HCT116 (cell line): ENCODE measurements around the gene MYOG. TPM values are rescaled to one million over a fixed set of nuclear protein-coding genes. Genes with fewer than 3 reads are reported as not detected.

ENCODE experiments used
- ATAC-seq: fragments of 200-7000 bp; cut with Tn5 transposase; 2 replicates; pipeline ENCODE4 v1.9.1; 2020; ENCODE audit warnings: mild to moderate bottlenecking, moderate library complexity
- BruUV-seq: library from RNA; stranded (reverse); fragments of 400-500 nt; replicated peaks from 2 replicates; lab custom pipeline; 2021; lab: Mats Ljungman, UMichigan
- CTCF ChIA-PET: fragments of 300-600 bp; sonication (Branson Sonifier 250); formaldehyde crosslinking; loops from one replicate; lab custom pipeline; 2021; ENCODE audit warnings: antibody characterized with exemption; lab: Charles Lee
- POLR2A ChIA-PET: fragments of 300-600, 350-600 bp; sonication (Branson Sonifier 250); formaldehyde crosslinking; loops from one replicate; lab custom pipeline; 2021; ENCODE audit warnings: antibody characterized with exemption; lab: Charles Lee
- RAD21 ChIA-PET, 2 experiments: fragments of 300-600 bp; sonication (Branson Sonifier 250); formaldehyde crosslinking; loops; one replicate each; lab custom pipeline; 2023; ENCODE audit warnings: low total read pairs in 2 of 2; ENCODE audit not compliant: uncharacterized antibody in 2 of 2, unreplicated experiment in 2 of 2, low non-redundant PET in 1 of 2; lab: Charles Lee
- DNase-seq: peaks from one replicate; pipeline ENCODE4 v3.0.0-alpha.2; 2010; ENCODE audit warnings: low read depth, low spot score
- H2AFZ ChIP-seq: fragments of 200-600 bp; shearing (Covaris generic), sonication (generic); 2 replicates; pipeline ENCODE4 v1.6.1; 2017; ENCODE audit warnings: low read depth, mixed run types, mixed read lengths, antibody characterized with exemption, low read length; ENCODE audit not compliant: poor library complexity, severe bottlenecking
- H3K27ac ChIP-seq: 2 replicates; pipeline ENCODE4 v1.5.1; 2012; ENCODE audit warnings: low read depth, low read length
- H3K27me3 ChIP-seq: fragments of 200-600 bp; sonication (generic); 2 replicates; pipeline ENCODE4 v1.6.1; 2016; ENCODE audit warnings: mixed run types, low read length, mixed read lengths; ENCODE audit not compliant: insufficient read depth
- H3K36me3 ChIP-seq, 2 experiments: fragments of 200-500 bp in 1 of 2; fragments of 200-600 bp in 1 of 2; sonication (Bioruptor generic) in 1 of 2; sonication (generic) in 1 of 2; 2 replicates each; pipeline versions ENCODE4 v1.5.1 to v1.6.1; 2014 to 2016; ENCODE audit warnings: low read length in 2 of 2, inconsistent platforms in 1 of 2, mixed read lengths in 1 of 2, mixed run types in 1 of 2; ENCODE audit not compliant: insufficient read depth in 2 of 2, control insufficient read depth in 1 of 2
- H3K4me1 ChIP-seq, 2 experiments: fragments of 200-600 bp in 1 of 2; sonication (generic) in 1 of 2; 2 replicates each; pipeline versions ENCODE4 v1.5.1 to v1.6.1; 2012 to 2017; ENCODE audit warnings: low read length in 2 of 2, inconsistent platforms in 1 of 2, mild to moderate bottlenecking in 1 of 2, mixed read lengths in 1 of 2, mixed run types in 1 of 2, moderate library complexity in 1 of 2; ENCODE audit not compliant: insufficient read depth in 2 of 2, control insufficient read depth in 1 of 2
- H3K4me2 ChIP-seq: fragments of 200-600 bp; sonication (generic); 2 replicates; pipeline ENCODE4 v1.6.1; 2017; ENCODE audit warnings: mixed run types, low read length, mixed read lengths
- H3K4me3 ChIP-seq, 2 experiments: fragments of 200-600 bp in 1 of 2; sonication (generic) in 1 of 2; replicated peaks in 1 of 2; 2 replicates each; pipeline ENCODE4 v1.5.1; 2011 to 2016; ENCODE audit warnings: low read length in 2 of 2, control low read depth in 1 of 2, low read depth in 1 of 2, mild to moderate bottlenecking in 1 of 2, mixed read lengths in 1 of 2, mixed run types in 1 of 2
- H3K79me2 ChIP-seq: fragments of 200-600 bp; sonication (generic); 2 replicates; pipeline ENCODE4 v1.6.1; 2017; ENCODE audit warnings: mild to moderate bottlenecking, mixed run types, low read length, moderate library complexity, mixed read lengths; ENCODE audit not compliant: insufficient read depth
- H3K9ac ChIP-seq: fragments of 200-600 bp; sonication (generic); 2 replicates; pipeline ENCODE4 v1.6.1; 2016; ENCODE audit warnings: low read length, mixed read lengths
- H3K9me2 ChIP-seq: fragments of 200-600 bp; sonication (generic), shearing (Covaris generic); 2 replicates; pipeline ENCODE4 v1.6.1; 2017; ENCODE audit warnings: mixed run types, mild to moderate bottlenecking, moderate library complexity; ENCODE audit not compliant: insufficient read depth
- H3K9me3 ChIP-seq, 2 experiments: fragments of 200-500 bp in 1 of 2; fragments of 200-600 bp in 1 of 2; sonication (Bioruptor generic) in 1 of 2; sonication (generic) in 1 of 2; 2 replicates each; pipeline ENCODE4 v1.6.1; 2014 to 2017; ENCODE audit warnings: low read length in 2 of 2, mixed read lengths in 2 of 2, inconsistent platforms in 1 of 2, low read depth in 1 of 2, mild to moderate bottlenecking in 1 of 2, mixed run types in 1 of 2, moderate library complexity in 1 of 2; ENCODE audit not compliant: control insufficient read depth in 1 of 2, insufficient read depth in 1 of 2
- H4K20me1 ChIP-seq: fragments of 200-600 bp; sonication (generic), shearing (Covaris generic); 2 replicates; pipeline ENCODE4 v1.6.1; 2017; ENCODE audit warnings: mixed run types, mild to moderate bottlenecking, moderate library complexity; ENCODE audit not compliant: insufficient read depth
- CBX3 ChIP-seq: IDR thresholded peaks from 2 replicates; pipeline ENCODE4 v1.6.1; 2012; ENCODE audit warnings: low read depth
- CEBPB ChIP-seq: IDR thresholded peaks from 2 replicates; pipeline ENCODE4 v1.6.1; 2012; ENCODE audit warnings: low read depth
- EGR1 ChIP-seq: IDR thresholded peaks from 2 replicates; pipeline ENCODE4 v1.6.1; 2012; ENCODE audit warnings: low read depth
- ELF1 ChIP-seq: IDR thresholded peaks from 2 replicates; pipeline ENCODE4 v1.6.1; 2012; ENCODE audit warnings: low read depth, borderline replicate concordance
- EZH2 ChIP-seq: fragments of 200-600 bp; sonication (generic); IDR thresholded peaks from 2 replicates; pipeline ENCODE4 v1.6.1; 2017; ENCODE audit warnings: antibody characterized with exemption, mixed run types
- EZH2phosphoT487 ChIP-seq: fragments of 200-600 bp; IDR thresholded peaks from 2 replicates; pipeline ENCODE4 v1.6.1; 2018; ENCODE audit warnings: antibody characterized with exemption, borderline replicate concordance
- FOSL1 ChIP-seq: IDR thresholded peaks from 2 replicates; pipeline ENCODE4 v1.6.1; 2012; ENCODE audit warnings: low read depth
- JUND ChIP-seq: IDR thresholded peaks from 2 replicates; pipeline ENCODE4 v1.6.1; 2012
- POLR2A ChIP-seq: IDR thresholded peaks from 2 replicates; pipeline ENCODE4 v1.7.0; 2011; ENCODE audit warnings: borderline replicate concordance; ENCODE audit not compliant: insufficient read depth, insufficient read length; ENCODE audit errors: extremely low read depth
- POLR2AphosphoS5 ChIP-seq: IDR thresholded peaks from 2 replicates; pipeline ENCODE4 v1.6.1; 2011; ENCODE audit warnings: mild to moderate bottlenecking, low read depth, low read length, moderate library complexity
- RAD21 ChIP-seq: IDR thresholded peaks from 2 replicates; pipeline ENCODE4 v1.6.1; 2012; ENCODE audit warnings: low read depth, mild to moderate bottlenecking
- SP1 ChIP-seq: IDR thresholded peaks from 2 replicates; pipeline ENCODE4 v1.6.1; 2012; ENCODE audit warnings: low read depth
- SRF ChIP-seq: IDR thresholded peaks from 2 replicates; pipeline ENCODE4 v1.6.1; 2012; ENCODE audit warnings: low read depth
- YY1 ChIP-seq: IDR thresholded peaks from 2 replicates; pipeline ENCODE4 v1.6.1; 2011; ENCODE audit warnings: low read length, low read depth, moderate library complexity, mild to moderate bottlenecking; ENCODE audit not compliant: insufficient replicate concordance; ENCODE audit errors: extremely low read depth
- ZFX ChIP-seq: fragments of 450-650 bp; IDR thresholded peaks from 2 replicates; pipeline ENCODE4 v1.6.1; 2017
- intact Hi-C: fragments of 100-400 bp; cut with micrococcal nuclease; formaldehyde crosslinking; loops from 2 replicates; pipeline ENCODE4 v1.10.0; 2022
- total RNA-seq: library from RNA; stranded (reverse); gene quantifications from one replicate; pipeline ENCODE4 v1.2.1, GENCODE V29; 2021; ENCODE audit not compliant: unreplicated experiment
- TF ChIP-seq, protein P1 (sequence below): IDR thresholded peaks from 2 replicates; pipeline ENCODE4 v1.6.1; 2012
- TF ChIP-seq, protein P2 (sequence below): IDR thresholded peaks from 2 replicates; pipeline ENCODE4 v1.6.1; 2012; ENCODE audit warnings: low read depth
- TF ChIP-seq, protein P3 (sequence below): IDR thresholded peaks from 2 replicates; pipeline ENCODE4 v1.6.1; 2012

The MYOG gene
- total RNA-seq, 1 experiment from 2014 or later = not detected

DNA sequence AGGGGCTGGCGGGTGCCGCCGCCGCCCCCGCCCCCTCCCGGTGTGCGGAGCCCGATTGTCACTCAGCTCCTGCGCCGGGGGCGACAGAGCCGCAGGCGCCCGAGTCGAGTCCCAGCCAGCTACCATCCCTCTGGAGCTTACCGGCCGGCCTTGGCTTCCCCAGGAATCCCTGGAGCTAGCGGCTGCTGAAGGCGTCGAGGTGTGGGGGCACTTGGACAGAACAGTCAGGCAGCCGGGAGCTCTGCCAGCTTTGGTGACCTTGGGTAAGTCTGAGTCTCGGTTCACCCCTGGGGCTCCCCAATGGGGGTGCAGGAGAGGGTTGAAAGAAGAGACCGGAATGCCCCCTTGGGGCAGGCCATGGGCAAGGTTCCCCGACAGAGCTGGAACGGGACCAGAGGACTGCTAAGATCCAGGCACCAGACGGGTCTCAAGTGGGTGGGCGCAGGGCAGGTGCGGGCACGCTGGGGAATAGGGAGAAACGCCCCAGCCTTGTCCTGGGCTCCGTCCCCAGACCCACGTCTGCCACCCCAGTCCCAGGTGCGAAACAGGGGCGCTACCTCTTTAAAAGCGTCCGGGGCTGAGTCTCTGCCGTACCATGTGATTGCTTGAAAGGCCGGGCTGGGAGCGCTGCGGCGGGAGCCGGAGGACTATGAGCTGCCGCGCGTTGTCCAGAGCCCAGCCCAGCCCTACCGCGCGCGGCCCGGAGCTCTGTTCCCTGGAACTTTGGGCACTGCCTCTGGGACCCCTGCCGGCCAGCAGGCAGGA is 42.0 kb upstream of the MYOG start, which contains the start of gene ADORA1 (continued):
- TF ChIP-seq EZH2phosphoT487 = no peak
- TF ChIP-seq ZFX = no peak
- TF ChIP-seq POLR2AphosphoS5 = peak; percentile 51
- TF ChIP-seq POLR2A = no peak
- TF ChIP-seq SRF = no peak
- no peak for TF ChIP-seq CBX3
- no peak for TF ChIP-seq EGR1
- TF ChIP-seq EZH2 = no peak
- no peak for TF ChIP-seq YY1
- TF ChIP-seq ELF1 = no peak
- TF ChIP-seq, all 23 proteins: peak for 4

DNA sequence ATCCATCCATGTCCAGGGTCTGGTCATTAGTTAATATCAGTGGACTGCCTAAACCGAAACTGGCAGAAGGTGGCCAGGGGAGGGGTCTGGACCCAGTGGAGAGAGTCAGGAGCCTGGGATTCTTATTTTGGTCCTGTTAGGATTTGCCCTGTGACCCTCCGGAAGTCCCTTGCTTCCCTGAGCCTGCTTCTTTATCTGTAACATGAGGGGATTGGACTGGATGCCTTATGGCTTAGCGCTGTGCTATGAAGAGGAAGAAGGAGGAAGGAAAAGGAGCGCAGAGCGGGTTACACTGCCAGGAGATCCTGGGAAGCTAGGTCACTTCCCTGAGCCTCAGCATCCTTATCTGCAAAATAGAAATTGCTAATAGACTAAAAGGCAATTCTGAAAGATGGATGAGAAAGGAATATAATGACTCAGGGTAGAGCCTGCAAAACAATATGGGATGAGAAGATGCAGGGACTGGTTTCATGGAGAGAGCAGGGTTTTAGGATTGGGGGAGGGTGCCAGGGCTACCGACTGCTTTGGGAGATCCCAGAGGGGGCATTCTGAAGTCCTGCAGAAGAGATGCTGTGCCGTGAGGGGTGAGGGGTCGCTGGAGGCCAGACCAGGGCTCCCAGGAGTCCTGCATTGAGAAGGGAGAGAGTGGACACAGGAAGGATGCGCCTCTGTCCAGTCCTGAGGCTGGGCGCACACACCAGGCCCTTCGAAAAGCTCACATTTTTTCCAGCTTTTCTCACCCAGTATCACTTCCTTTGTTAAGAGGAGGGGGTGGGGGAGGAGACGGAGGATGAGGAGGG is 41.3 kb upstream of the MYOG start:
- intact Hi-C loops = no loop called here
- no peak for DNase-seq
- H3K4me1 ChIP-seq = peaks cover 25 to 58% of the 10 kb centered on the region in 2 experiments; a peak in 3 of 4 replicates
- no peaks in the 10 kb centered on the region for H3K79me2 ChIP-seq
- ChIA-PET RAD21 (interaction anchor here (0.7 to 1.7 kb wide), 6 partner anchors 9 to 94 kb away, joined by 3 to 9 read pairs (median 4); no protein-coding TSS in a partner anchor), POLR2A (no interaction called here), CTCF (interaction anchor here (0.9 to 4.5 kb wide), 15 partner anchors 9 to 140 kb away, joined by 3 to 58 read pairs (median 4); no protein-coding TSS in a partner anchor)
- H3K9ac ChIP-seq = peak overlapping the region; percentile 60; the same call in 1 of the 2 replicates
- no peaks in the 10 kb centered on the region for H3K36me3 ChIP-seq
- H3K27ac ChIP-seq = no peak overlapping the region; the same call in 1 of the 2 replicates
- H3K9me2 ChIP-seq = no peaks in the 10 kb centered on the region
- no TSS peak for BruUV-seq
- no peaks in the 10 kb centered on the region for H4K20me1 ChIP-seq
- peak overlapping the region; percentile 94 for H2AFZ ChIP-seq
- H3K27me3 ChIP-seq = peaks cover 7% of the 10 kb centered on the region; the same call in 1 of the 2 replicates
- H3K4me2 ChIP-seq = peak overlapping the region; percentile 95
- peak overlapping the region; percentile 56 to 64 for H3K4me3 ChIP-seq
- H3K9me3 ChIP-seq = no peaks in the 10 kb centered on the region
- ATAC-seq = peak; percentile 3; the same call in 1 of the 2 replicates
- no peak for TF ChIP-seq POLR2AphosphoS5
- no peak for TF ChIP-seq CBX3
- TF ChIP-seq RAD21 = no peak
- no peak for TF ChIP-seq YY1
- TF ChIP-seq, protein P1, sequence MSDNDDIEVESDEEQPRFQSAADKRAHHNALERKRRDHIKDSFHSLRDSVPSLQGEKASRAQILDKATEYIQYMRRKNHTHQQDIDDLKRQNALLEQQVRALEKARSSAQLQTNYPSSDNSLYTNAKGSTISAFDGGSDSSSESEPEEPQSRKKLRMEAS = no peak
- TF ChIP-seq, protein P2, sequence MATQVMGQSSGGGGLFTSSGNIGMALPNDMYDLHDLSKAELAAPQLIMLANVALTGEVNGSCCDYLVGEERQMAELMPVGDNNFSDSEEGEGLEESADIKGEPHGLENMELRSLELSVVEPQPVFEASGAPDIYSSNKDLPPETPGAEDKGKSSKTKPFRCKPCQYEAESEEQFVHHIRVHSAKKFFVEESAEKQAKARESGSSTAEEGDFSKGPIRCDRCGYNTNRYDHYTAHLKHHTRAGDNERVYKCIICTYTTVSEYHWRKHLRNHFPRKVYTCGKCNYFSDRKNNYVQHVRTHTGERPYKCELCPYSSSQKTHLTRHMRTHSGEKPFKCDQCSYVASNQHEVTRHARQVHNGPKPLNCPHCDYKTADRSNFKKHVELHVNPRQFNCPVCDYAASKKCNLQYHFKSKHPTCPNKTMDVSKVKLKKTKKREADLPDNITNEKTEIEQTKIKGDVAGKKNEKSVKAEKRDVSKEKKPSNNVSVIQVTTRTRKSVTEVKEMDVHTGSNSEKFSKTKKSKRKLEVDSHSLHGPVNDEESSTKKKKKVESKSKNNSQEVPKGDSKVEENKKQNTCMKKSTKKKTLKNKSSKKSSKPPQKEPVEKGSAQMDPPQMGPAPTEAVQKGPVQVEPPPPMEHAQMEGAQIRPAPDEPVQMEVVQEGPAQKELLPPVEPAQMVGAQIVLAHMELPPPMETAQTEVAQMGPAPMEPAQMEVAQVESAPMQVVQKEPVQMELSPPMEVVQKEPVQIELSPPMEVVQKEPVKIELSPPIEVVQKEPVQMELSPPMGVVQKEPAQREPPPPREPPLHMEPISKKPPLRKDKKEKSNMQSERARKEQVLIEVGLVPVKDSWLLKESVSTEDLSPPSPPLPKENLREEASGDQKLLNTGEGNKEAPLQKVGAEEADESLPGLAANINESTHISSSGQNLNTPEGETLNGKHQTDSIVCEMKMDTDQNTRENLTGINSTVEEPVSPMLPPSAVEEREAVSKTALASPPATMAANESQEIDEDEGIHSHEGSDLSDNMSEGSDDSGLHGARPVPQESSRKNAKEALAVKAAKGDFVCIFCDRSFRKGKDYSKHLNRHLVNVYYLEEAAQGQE = no peak
- TF ChIP-seq SRF = no peak
- TF ChIP-seq, protein P3, sequence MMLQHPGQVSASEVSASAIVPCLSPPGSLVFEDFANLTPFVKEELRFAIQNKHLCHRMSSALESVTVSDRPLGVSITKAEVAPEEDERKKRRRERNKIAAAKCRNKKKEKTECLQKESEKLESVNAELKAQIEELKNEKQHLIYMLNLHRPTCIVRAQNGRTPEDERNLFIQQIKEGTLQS = no peak
- no peak for TF ChIP-seq FOSL1
- TF ChIP-seq JUND = no peak
- no peak for TF ChIP-seq EGR1
- no peak for TF ChIP-seq SP1
- TF ChIP-seq ZFX = no peak
- TF ChIP-seq CEBPB = no peak
- no peak for TF ChIP-seq POLR2A
